ENCODE measurements around the gene CTDSPL. TPM values are rescaled to one million over a fixed set of nuclear protein-coding genes. Genes with fewer than 3 reads are reported as not detected.

Gene CTDSPL
- total RNA-seq, 1 donor = 37.4 TPM

- DNase-seq (ENCODE audit: low read depth in 2 of 3, low spot score in 2 of 3) = no peak
Measured at GRCh38 chr3:37940242-37940908, 78.7 kb downstream of the CTDSPL start.

- DNase-seq (ENCODE audit: low read depth in 2 of 3, low spot score in 2 of 3) = no peak
Measured at GRCh38 chr3:37941608-37942508, 80.2 kb downstream of the CTDSPL start.

- no peak for DNase-seq (ENCODE audit: low read depth in 2 of 3, low spot score in 2 of 3)
Measured at GRCh38 chr3:37942646-37943045, 81.0 kb downstream of the CTDSPL start.

DNA sequence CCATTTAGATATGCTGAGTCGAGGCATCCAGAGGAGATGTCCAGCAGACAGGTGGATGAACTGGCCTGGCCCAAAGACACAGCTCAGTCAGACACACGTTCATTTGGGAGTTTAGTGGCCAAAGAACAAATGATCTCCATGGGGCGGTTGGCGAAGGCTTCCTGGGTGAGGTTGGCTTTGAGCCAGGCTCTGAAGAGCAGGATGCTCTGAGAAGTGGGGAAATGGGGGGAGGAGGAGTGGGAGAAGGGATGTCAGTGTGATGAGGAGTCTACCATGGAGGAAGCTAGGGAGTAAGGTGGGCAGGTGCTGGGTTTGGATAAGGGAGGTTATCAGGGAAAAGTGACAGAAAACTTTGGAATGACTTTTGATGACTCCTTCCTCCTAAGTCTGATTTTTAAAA, 81.4 kb downstream of the CTDSPL start:
- no peak for DNase-seq (ENCODE audit: low read depth in 2 of 3, low spot score in 2 of 3)

GRCh38 chr3:37943631-37944314, 82.1 kb downstream of the CTDSPL start:
- DNase-seq (ENCODE audit: low read depth in 2 of 3, low spot score in 2 of 3) = no peak

GRCh38 chr3:37944391-37944842, 82.7 kb downstream of the CTDSPL start:
- no peak for DNase-seq (ENCODE audit: low read depth in 2 of 3, low spot score in 2 of 3)

DNA sequence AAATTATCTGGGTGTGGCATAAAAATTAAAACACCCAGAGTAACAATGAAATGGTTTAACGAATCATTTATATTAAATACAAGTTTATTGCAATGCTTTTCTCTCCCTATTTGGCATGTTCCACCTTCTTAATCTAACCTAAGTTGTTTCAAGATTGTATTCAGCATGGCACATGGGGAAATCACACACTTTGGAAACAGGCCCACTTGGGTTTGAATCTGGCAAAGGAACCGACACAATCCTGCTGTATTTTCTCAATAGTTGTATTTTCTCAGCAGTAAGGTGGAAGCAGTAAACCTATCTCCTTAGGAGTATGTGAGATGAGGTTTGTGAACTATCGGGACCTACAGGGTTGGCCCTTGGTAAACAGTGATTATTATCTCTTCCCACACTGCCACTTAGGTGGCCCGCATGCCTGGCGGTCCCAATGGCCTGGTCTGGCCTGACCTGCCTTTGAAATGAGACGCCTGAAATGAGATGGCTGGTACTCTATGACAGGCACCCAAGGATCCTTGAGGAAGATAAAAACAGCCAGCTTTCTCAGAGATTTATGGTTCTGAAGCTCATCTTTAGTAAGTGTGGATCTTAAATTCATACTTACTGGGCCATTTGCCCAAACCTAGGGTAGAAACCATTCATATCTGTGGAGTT, 83.6 kb downstream of the CTDSPL start:
- no peak for DNase-seq (ENCODE audit: low read depth in 2 of 3, low spot score in 2 of 3)

GRCh38 chr3:37945807-37946530, 84.3 kb downstream of the CTDSPL start:
- no peak for DNase-seq (ENCODE audit: low read depth in 2 of 3, low spot score in 2 of 3)

DNA sequence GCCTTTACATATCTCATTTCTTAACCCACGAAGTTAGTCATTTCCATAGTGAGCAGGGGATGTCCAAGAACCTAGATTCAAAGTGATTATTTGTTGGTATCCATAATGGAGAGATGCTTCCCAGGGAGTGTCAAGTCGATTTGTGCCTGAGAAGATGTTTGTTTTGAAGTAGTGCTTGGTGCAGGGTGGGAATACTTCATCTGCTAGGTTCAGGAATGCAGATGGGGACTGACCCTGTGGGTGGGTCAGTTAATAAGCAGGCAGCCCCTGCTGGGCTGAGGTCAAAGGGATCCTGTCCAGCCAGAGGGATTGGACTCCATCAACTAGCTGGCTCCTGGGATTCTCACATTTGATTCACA, 84.8 kb downstream of the CTDSPL start:
- DNase-seq (ENCODE audit: low read depth in 2 of 3, low spot score in 2 of 3) = no peak

- no peak for DNase-seq (ENCODE audit: low read depth in 2 of 3, low spot score in 2 of 3)
Measured at GRCh38 chr3:37949866-37950265, 88.2 kb downstream of the CTDSPL start.

- no peak for DNase-seq (ENCODE audit: low read depth in 2 of 3, low spot score in 2 of 3)
Measured at GRCh38 chr3:37952564-37952963, 90.9 kb downstream of the CTDSPL start.

GRCh38 chr3:37953226-37953625, 91.5 kb downstream of the CTDSPL start:
- DNase-seq (ENCODE audit: low read depth in 2 of 3, low spot score in 2 of 3) = no peak

DNA sequence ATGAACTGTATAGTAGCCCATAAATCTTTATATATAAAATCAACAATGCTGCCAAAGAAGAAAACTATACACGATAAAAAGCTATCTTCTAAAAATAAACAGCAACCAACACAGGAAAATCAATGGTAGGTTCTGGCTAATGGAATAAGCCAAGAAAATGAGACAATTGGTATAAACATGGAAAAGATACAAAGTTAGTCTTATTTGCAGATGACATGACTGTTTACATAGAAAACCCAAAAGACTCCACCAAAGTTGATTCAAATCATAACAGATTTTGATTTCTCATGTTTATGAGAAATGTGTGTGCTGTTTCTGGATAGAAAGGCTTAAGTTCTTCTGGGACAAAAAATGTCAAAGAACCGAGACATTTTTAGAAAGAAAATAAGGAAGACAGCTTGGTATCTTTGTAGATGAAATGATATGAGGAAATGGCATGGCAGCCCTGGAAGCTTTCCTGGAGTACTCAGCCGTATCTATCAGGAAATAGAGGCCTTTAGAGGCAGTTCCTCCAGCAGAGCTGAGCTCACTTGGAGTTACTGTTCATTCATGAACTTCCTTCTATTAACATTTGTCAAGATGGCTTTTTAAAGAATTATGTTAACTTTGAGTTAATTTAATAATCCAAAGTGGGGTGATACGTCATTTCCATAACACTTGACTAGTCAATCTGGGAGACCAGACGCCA, 92.2 kb downstream of the CTDSPL start:
- no peak for DNase-seq (ENCODE audit: low read depth in 2 of 3, low spot score in 2 of 3)

GRCh38 chr3:37954881-37955280, 93.2 kb downstream of the CTDSPL start:
- DNase-seq (ENCODE audit: low read depth in 2 of 3, low spot score in 2 of 3) = no peak

GRCh38 chr3:37955918-37956707, 94.4 kb downstream of the CTDSPL start:
- DNase-seq (ENCODE audit: low read depth in 2 of 3, low spot score in 2 of 3) = no peak

GRCh38 chr3:37956723-37957538, 95.3 kb downstream of the CTDSPL start:
- DNase-seq (ENCODE audit: low read depth in 2 of 3, low spot score in 2 of 3) = peak in 1 of 3 donors; percentile 37

- no peak for DNase-seq (ENCODE audit: low read depth in 2 of 3, low spot score in 2 of 3)
Measured at GRCh38 chr3:37957539-37957936, 95.9 kb downstream of the CTDSPL start.
